SK-N-SH (cell line): ENCODE measurements around the gene LEPR. TPM values are rescaled to one million over a fixed set of nuclear protein-coding genes. Genes with fewer than 3 reads are reported as not detected.

Experiments used
- CTCF ChIA-PET: fragments of 300-600, 350-600 bp; formaldehyde crosslinking; extraction: SDS; loops from one replicate; lab custom pipeline; 2021; lab: Yijun Ruan, JAX
- POLR2A ChIA-PET: fragments of 350-600 bp; sonication (Branson Sonifier 250); formaldehyde crosslinking; extraction: SDS; loops from one replicate; lab custom pipeline; 2020; ENCODE audit warnings: antibody characterized with exemption, inconsistent platforms; lab: Yijun Ruan, JAX
- DNase-seq: peaks from one replicate; pipeline ENCODE4 v3.0.0; 2012
- H2AFZ ChIP-seq: fragments of 200-600 bp; sonication (generic); 2 replicates; pipeline ENCODE4 v1.8.1; 2016; ENCODE audit warnings: antibody characterized with exemption, mild to moderate bottlenecking, low read depth
- H3F3A ChIP-seq: fragments of 200-600 bp; sonication (generic); replicated peaks from 2 replicates; pipeline ENCODE3; 2016; ENCODE audit warnings: antibody characterized with exemption, mild to moderate bottlenecking; ENCODE audit not compliant: insufficient read depth
- H3K27ac ChIP-seq, 2 experiments: fragments of 200-500 bp in 1 of 2; fragments of 200-600 bp in 1 of 2; sonication (Bioruptor generic) in 1 of 2; sonication (generic), shearing (Covaris generic) in 1 of 2; 2 replicates each; pipeline versions ENCODE4 v1.5.1 to v1.6.1; 2014 to 2016; ENCODE audit warnings: low read depth in 2 of 2, inconsistent platforms in 1 of 2, low read length in 1 of 2, mild to moderate bottlenecking in 1 of 2, mixed read lengths in 1 of 2
- H3K27me3 ChIP-seq: fragments of 200-600 bp; sonication (generic), shearing (Covaris generic); 2 replicates; pipeline ENCODE4 v1.6.1; 2016; ENCODE audit warnings: mixed run types; ENCODE audit not compliant: insufficient read depth
- H3K36me3 ChIP-seq, 2 experiments: fragments of 200-500 bp in 1 of 2; fragments of 200-600 bp in 1 of 2; sonication (Bioruptor generic) in 1 of 2; sonication (generic) in 1 of 2; replicated peaks in 1 of 2; 2 replicates each; pipeline versions ENCODE3 to v1.5.1; 2014 to 2016; ENCODE audit warnings: low read length in 1 of 2, mild to moderate bottlenecking in 1 of 2; ENCODE audit not compliant: insufficient read depth in 2 of 2, control insufficient read depth in 1 of 2
- H3K4me1 ChIP-seq, 2 experiments: fragments of 200-500 bp in 1 of 2; fragments of 200-600 bp in 1 of 2; sonication (Bioruptor generic) in 1 of 2; sonication (generic), shearing (Covaris generic) in 1 of 2; 2 replicates each; pipeline versions ENCODE4 v1.5.1 to v1.6.1; 2014 to 2016; ENCODE audit warnings: low read depth in 1 of 2, low read length in 1 of 2, mixed run types in 1 of 2; ENCODE audit not compliant: insufficient read depth in 2 of 2, control insufficient read depth in 1 of 2
- H3K4me2 ChIP-seq: fragments of 200-600 bp; sonication (generic), shearing (Covaris generic); 2 replicates; pipeline ENCODE4 v1.6.1; 2017; ENCODE audit warnings: mixed run types
- H3K4me3 ChIP-seq, 2 experiments: fragments of 200-500 bp in 1 of 2; fragments of 200-600 bp in 1 of 2; sonication (Bioruptor generic) in 1 of 2; sonication (generic), shearing (Covaris generic) in 1 of 2; 2 replicates each; pipeline versions ENCODE4 v1.5.1 to v1.8.1; 2014 to 2016; ENCODE audit warnings: low read depth in 2 of 2, inconsistent platforms in 1 of 2, low read length in 1 of 2, mild to moderate bottlenecking in 1 of 2, mixed read lengths in 1 of 2, moderate library complexity in 1 of 2
- H3K79me2 ChIP-seq: fragments of 200-600 bp; sonication (generic); 2 replicates; pipeline ENCODE4 v1.8.1; 2017; ENCODE audit warnings: mild to moderate bottlenecking; ENCODE audit not compliant: insufficient read depth
- H3K9ac ChIP-seq: fragments of 200-600 bp; sonication (generic); 2 replicates; pipeline ENCODE4 v1.6.1; 2017; ENCODE audit warnings: mixed run types
- H3K9me2 ChIP-seq: fragments of 200-600 bp; sonication (generic); 2 replicates; pipeline ENCODE4 v1.6.1; 2017; ENCODE audit warnings: mixed run types
- H3K9me3 ChIP-seq: fragments of 200-600 bp; sonication (generic); 2 replicates; pipeline ENCODE4 v1.6.1; 2017; ENCODE audit warnings: mixed run types, mild to moderate bottlenecking, moderate library complexity
- H4K20me1 ChIP-seq: fragments of 200-600 bp; sonication (generic); 2 replicates; pipeline ENCODE4 v1.6.1; 2017; ENCODE audit warnings: mild to moderate bottlenecking, mixed run types; ENCODE audit not compliant: insufficient read depth
- CHD2 ChIP-seq: fragments of 150-350 bp; IDR thresholded peaks from 2 replicates; pipeline ENCODE4 v1.6.1; 2018; ENCODE audit warnings: low read length; ENCODE audit not compliant: partially characterized antibody
- FOSL2 ChIP-seq: IDR thresholded peaks from 2 replicates; pipeline ENCODE4 v1.4.0; 2012; ENCODE audit warnings: low read depth, mild to moderate bottlenecking, moderate library complexity, borderline replicate concordance
- FOXJ3 ChIP-seq: sonication (generic); formaldehyde crosslinking; IDR thresholded peaks from 2 replicates; pipeline ENCODE4 v1.5.1; 2020; ENCODE audit warnings: mild to moderate bottlenecking, missing genetic modification reagents
- GATA2 ChIP-seq: sonication (generic); formaldehyde crosslinking; IDR thresholded peaks from 2 replicates; pipeline ENCODE4 v1.5.0; 2020; ENCODE audit warnings: mild to moderate bottlenecking, missing genetic modification reagents
- IRF3 ChIP-seq: fragments of 150-350 bp; IDR thresholded peaks from 2 replicates; pipeline ENCODE4 v1.6.1; 2016; ENCODE audit warnings: mild to moderate bottlenecking, low read depth, low read length
- MXI1 ChIP-seq: IDR thresholded peaks from 2 replicates; pipeline ENCODE4 v1.6.1; 2012; ENCODE audit warnings: mild to moderate bottlenecking, low read depth, low read length, improper control_type of control experiment
- NRF1 ChIP-seq: IDR thresholded peaks from 2 replicates; pipeline ENCODE4 v1.6.1; 2012; ENCODE audit warnings: low read depth, mild to moderate bottlenecking, low read length
- PBX3 ChIP-seq: IDR thresholded peaks from 2 replicates; pipeline ENCODE4; 2012
- RAD21 ChIP-seq: IDR thresholded peaks from 2 replicates; pipeline ENCODE4 v1.6.1; 2012; ENCODE audit warnings: mild to moderate bottlenecking, low read length
- RCOR1 ChIP-seq: fragments of 150-350 bp; IDR thresholded peaks from 2 replicates; pipeline ENCODE4 v1.6.1; 2017; ENCODE audit warnings: antibody characterized with exemption, low read length
- ZBTB33 ChIP-seq: IDR thresholded peaks from 2 replicates; pipeline ENCODE4 v1.4.0; 2012; ENCODE audit warnings: low read depth, borderline replicate concordance
- WGBS: methylation state at CpG from one replicate; pipeline ENCODE4 v1.1.6; 2017; ENCODE audit warnings: low lambda C conversion rate; 5-methylcytosine and 5-hydroxymethylcytosine counted together
- polyA plus RNA-seq, 3 experiments: library from polyadenylated mRNA; depleted of rRNA; stranded (reverse); fragments of >200 nt; gene quantifications; 2 replicates each; pipeline ENCODE4 v1.2.3, GENCODE V29; 2012
- TF ChIP-seq, protein P1 (sequence below): IDR thresholded peaks from 2 replicates; pipeline ENCODE4 v1.6.1; 2012; ENCODE audit warnings: mild to moderate bottlenecking, low read depth, low read length, moderate library complexity
- TF ChIP-seq, protein P2 (sequence below): IDR thresholded peaks from 2 replicates; pipeline ENCODE4 v1.4.0; 2012; ENCODE audit warnings: low read depth

Gene LEPR
- polyA plus RNA-seq, 1 of the 3 experiments (the other 2 are of a cell fraction) = 2.3 TPM

- no peaks in the 10 kb centered on the region for H3K9me2 ChIP-seq
- WGBS = 69% methylated on average over 2 of the region's 2 CpGs
- H3K36me3 ChIP-seq = peaks cover 0 to 24% of the 10 kb centered on the region in 2 experiments
- TF ChIP-seq PBX3 = no peak
- TF ChIP-seq ZBTB33 = no peak
- TF ChIP-seq FOXJ3 (CRISPR knock-in tag) = no peak
- TF ChIP-seq NRF1 = no peak
- TF ChIP-seq IRF3 = no peak
- TF ChIP-seq, protein P1, sequence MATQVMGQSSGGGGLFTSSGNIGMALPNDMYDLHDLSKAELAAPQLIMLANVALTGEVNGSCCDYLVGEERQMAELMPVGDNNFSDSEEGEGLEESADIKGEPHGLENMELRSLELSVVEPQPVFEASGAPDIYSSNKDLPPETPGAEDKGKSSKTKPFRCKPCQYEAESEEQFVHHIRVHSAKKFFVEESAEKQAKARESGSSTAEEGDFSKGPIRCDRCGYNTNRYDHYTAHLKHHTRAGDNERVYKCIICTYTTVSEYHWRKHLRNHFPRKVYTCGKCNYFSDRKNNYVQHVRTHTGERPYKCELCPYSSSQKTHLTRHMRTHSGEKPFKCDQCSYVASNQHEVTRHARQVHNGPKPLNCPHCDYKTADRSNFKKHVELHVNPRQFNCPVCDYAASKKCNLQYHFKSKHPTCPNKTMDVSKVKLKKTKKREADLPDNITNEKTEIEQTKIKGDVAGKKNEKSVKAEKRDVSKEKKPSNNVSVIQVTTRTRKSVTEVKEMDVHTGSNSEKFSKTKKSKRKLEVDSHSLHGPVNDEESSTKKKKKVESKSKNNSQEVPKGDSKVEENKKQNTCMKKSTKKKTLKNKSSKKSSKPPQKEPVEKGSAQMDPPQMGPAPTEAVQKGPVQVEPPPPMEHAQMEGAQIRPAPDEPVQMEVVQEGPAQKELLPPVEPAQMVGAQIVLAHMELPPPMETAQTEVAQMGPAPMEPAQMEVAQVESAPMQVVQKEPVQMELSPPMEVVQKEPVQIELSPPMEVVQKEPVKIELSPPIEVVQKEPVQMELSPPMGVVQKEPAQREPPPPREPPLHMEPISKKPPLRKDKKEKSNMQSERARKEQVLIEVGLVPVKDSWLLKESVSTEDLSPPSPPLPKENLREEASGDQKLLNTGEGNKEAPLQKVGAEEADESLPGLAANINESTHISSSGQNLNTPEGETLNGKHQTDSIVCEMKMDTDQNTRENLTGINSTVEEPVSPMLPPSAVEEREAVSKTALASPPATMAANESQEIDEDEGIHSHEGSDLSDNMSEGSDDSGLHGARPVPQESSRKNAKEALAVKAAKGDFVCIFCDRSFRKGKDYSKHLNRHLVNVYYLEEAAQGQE = no peak
- TF ChIP-seq GATA2 (CRISPR knock-in tag) = no peak
- no peak for TF ChIP-seq RCOR1
- TF ChIP-seq FOSL2 = no peak
- TF ChIP-seq RAD21 = no peak
- TF ChIP-seq CHD2 = no peak
- TF ChIP-seq, protein P2, sequence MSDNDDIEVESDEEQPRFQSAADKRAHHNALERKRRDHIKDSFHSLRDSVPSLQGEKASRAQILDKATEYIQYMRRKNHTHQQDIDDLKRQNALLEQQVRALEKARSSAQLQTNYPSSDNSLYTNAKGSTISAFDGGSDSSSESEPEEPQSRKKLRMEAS = no peak
- TF ChIP-seq MXI1 = no peak
- H3K9me3 ChIP-seq = no peaks in the 10 kb centered on the region
- no peaks in the 10 kb centered on the region for H3F3A ChIP-seq
- H3K27me3 ChIP-seq = no peaks in the 10 kb centered on the region
- H3K4me1 ChIP-seq = no peaks in the 10 kb centered on the region
- no peak overlapping the region for H3K4me3 ChIP-seq
- H3K9ac ChIP-seq = no peak overlapping the region
- no peak overlapping the region for H3K4me2 ChIP-seq
- POLR2A ChIA-PET = no interaction called here
- H3K79me2 ChIP-seq = no peaks in the 10 kb centered on the region
- CTCF ChIA-PET = no interaction called here
- no peaks in the 10 kb centered on the region for H4K20me1 ChIP-seq
- no peak overlapping the region for H3K27ac ChIP-seq
- no peak for DNase-seq
- no peak overlapping the region for H2AFZ ChIP-seq
These were observed 12.6 kb upstream of the LEPR start for GRCh38 chr1:65407877-65408276.
